IMR-90 (cell line): ENCODE results near the gene PRR5L. TPM values are rescaled to one million over a fixed set of nuclear protein-coding genes. Genes with fewer than 3 reads are reported as not detected.

Source experiments
- ATAC-seq: fragments of 200-7000 bp; cut with Tn5 transposase; 2 replicates; pipeline ENCODE4 v1.9.1; 2020; ENCODE audit warnings: low read depth, mild to moderate bottlenecking, moderate library complexity
- BruUV-seq: library from RNA; stranded (reverse); fragments of 400-500 nt; replicated peaks from 2 replicates; lab custom pipeline; 2021; lab: Mats Ljungman, UMichigan
- CTCF ChIA-PET: fragments of 300-600 bp; formaldehyde crosslinking; extraction: SDS; loops from one replicate; lab custom pipeline; 2021; ENCODE audit warnings: antibody characterized with exemption; lab: Yijun Ruan, JAX
- POLR2A ChIA-PET: fragments of 300-600 bp; sonication (Branson Sonifier 250); formaldehyde crosslinking; loops from one replicate; lab custom pipeline; 2022; ENCODE audit warnings: antibody characterized with exemption; ENCODE audit not compliant: unreplicated experiment; lab: Charles Lee
- DNase-seq: peaks from one replicate; pipeline ENCODE4 v3.0.0; 2013
- H2AFZ ChIP-seq: replicated peaks from 2 replicates; pipeline ENCODE3; 2013; ENCODE audit warnings: low read length, mild to moderate bottlenecking; ENCODE audit not compliant: poor library complexity
- H2AK5ac ChIP-seq: 2 replicates; pipeline ENCODE4 v1.6.1; 2013; ENCODE audit warnings: low read depth, low read length, inconsistent platforms
- H2AK9ac ChIP-seq: replicated peaks from 2 replicates; pipeline ENCODE3; 2013; ENCODE audit warnings: mild to moderate bottlenecking, low read depth, low read length, moderate library complexity; ENCODE audit not compliant: poor library complexity
- H2BK120ac ChIP-seq: 2 replicates; pipeline ENCODE4 v1.6.1; 2013; ENCODE audit warnings: low read depth, low read length, inconsistent platforms
- H2BK15ac ChIP-seq: 3 replicates; pipeline ENCODE4 v1.6.1; 2013; ENCODE audit warnings: low read depth, low read length, inconsistent platforms
- H2BK20ac ChIP-seq: 2 replicates; pipeline ENCODE4 v1.6.1; 2013; ENCODE audit warnings: low read depth, mild to moderate bottlenecking, inconsistent platforms, low read length, moderate library complexity
- H2BK5ac ChIP-seq: 2 replicates; pipeline ENCODE4 v1.6.1; 2013; ENCODE audit warnings: mild to moderate bottlenecking, low read depth, low read length, inconsistent platforms; ENCODE audit not compliant: poor library complexity, severe bottlenecking
- H3K14ac ChIP-seq: replicated peaks from 2 replicates; pipeline ENCODE4 v1.6.1; 2013; ENCODE audit warnings: low read depth, low read length, inconsistent platforms
- H3K18ac ChIP-seq: 2 replicates; pipeline ENCODE4 v1.6.1; 2013; ENCODE audit warnings: low read depth, low read length, control low read depth
- H3K23ac ChIP-seq: 2 replicates; pipeline ENCODE4 v1.6.1; 2013; ENCODE audit warnings: low read depth, low read length, inconsistent platforms
- H3K27ac ChIP-seq: 2 replicates; pipeline ENCODE4 v1.5.1; 2013; ENCODE audit warnings: mild to moderate bottlenecking, control low read depth, low read length; ENCODE audit not compliant: insufficient read depth
- H3K27me3 ChIP-seq: 2 replicates; pipeline ENCODE4 v1.6.1; 2013; ENCODE audit warnings: low read length; ENCODE audit not compliant: control insufficient read depth, insufficient read depth
- H3K36me3 ChIP-seq: 2 replicates; pipeline ENCODE4 v1.6.1; 2013; ENCODE audit warnings: low read length, mixed read lengths; ENCODE audit not compliant: control insufficient read depth, insufficient read depth
- H3K4ac ChIP-seq: 2 replicates; pipeline ENCODE4 v1.6.1; 2013; ENCODE audit warnings: low read depth, low read length, inconsistent platforms
- H3K4me1 ChIP-seq: 2 replicates; pipeline ENCODE4 v1.6.1; 2013; ENCODE audit warnings: low read length, mixed read lengths; ENCODE audit not compliant: control insufficient read depth, insufficient read depth
- H3K4me2 ChIP-seq: 2 replicates; pipeline ENCODE4 v1.6.1; 2013; ENCODE audit warnings: low read depth, mild to moderate bottlenecking, control low read depth, low read length, moderate library complexity
- H3K4me3 ChIP-seq: 2 replicates; pipeline ENCODE4 v1.5.1; 2013; ENCODE audit warnings: low read depth, mild to moderate bottlenecking, control low read depth, low read length, moderate library complexity; ENCODE audit not compliant: insufficient read depth
- H3K56ac ChIP-seq: 2 replicates; pipeline ENCODE4 v1.6.1; 2013; ENCODE audit warnings: low read length, inconsistent platforms; ENCODE audit not compliant: insufficient read depth; ENCODE audit errors: extremely low read depth
- H3K79me1 ChIP-seq, 2 experiments: 2 replicates each; pipeline ENCODE4 v1.6.1; 2013; ENCODE audit warnings: low read length in 2 of 2, inconsistent platforms in 1 of 2, low read depth in 1 of 2
- H3K9ac ChIP-seq: 2 replicates; pipeline ENCODE4 v1.6.1; 2013; ENCODE audit warnings: low read depth, low read length, control low read depth
- H3K9me1 ChIP-seq: 2 replicates; pipeline ENCODE4 v1.6.1; 2013; ENCODE audit warnings: low read length, inconsistent platforms; ENCODE audit not compliant: insufficient read depth
- H3K9me3 ChIP-seq: 2 replicates; pipeline ENCODE4 v1.6.1; 2013; ENCODE audit warnings: low read length; ENCODE audit not compliant: control insufficient read depth, insufficient read depth
- H4K20me1 ChIP-seq: 2 replicates; pipeline ENCODE4 v1.6.1; 2013; ENCODE audit warnings: low read length, inconsistent platforms; ENCODE audit not compliant: insufficient read depth
- H4K5ac ChIP-seq: 2 replicates; pipeline ENCODE4 v1.6.1; 2013; ENCODE audit warnings: mild to moderate bottlenecking, low read depth, low read length, control low read depth
- H4K8ac ChIP-seq, 2 experiments: 2 replicates each; pipeline ENCODE4 v1.6.1; 2013; ENCODE audit warnings: low read depth in 2 of 2, low read length in 2 of 2, control low read depth in 1 of 2, inconsistent platforms in 1 of 2
- H4K91ac ChIP-seq: 2 replicates; pipeline ENCODE4 v1.6.1; 2013; ENCODE audit warnings: low read depth, low read length, inconsistent platforms; ENCODE audit not compliant: insufficient read depth
- BHLHE40 ChIP-seq: fragments of 150-350 bp; IDR thresholded peaks from 2 replicates; pipeline ENCODE4 v1.6.1; 2016; ENCODE audit warnings: mild to moderate bottlenecking, low read depth, low read length
- CEBPB ChIP-seq: IDR thresholded peaks from 2 replicates; pipeline ENCODE4 v1.6.1; 2012; ENCODE audit warnings: low read depth, low read length, improper control_type of control experiment
- CHD1 ChIP-seq: IDR thresholded peaks from 2 replicates; pipeline ENCODE4 v1.6.1; 2012; ENCODE audit warnings: low read depth, low read length, improper control_type of control experiment
- MAFK ChIP-seq: IDR thresholded peaks from 2 replicates; pipeline ENCODE4 v1.6.1; 2012; ENCODE audit warnings: low read depth, low read length, improper control_type of control experiment
- MXI1 ChIP-seq: IDR thresholded peaks from 2 replicates; pipeline ENCODE4 v1.6.1; 2012; ENCODE audit warnings: low read depth, mild to moderate bottlenecking, low read length, moderate library complexity, borderline replicate concordance
- POLR2A ChIP-seq: IDR thresholded peaks from 2 replicates; pipeline ENCODE4 v1.6.1; 2012; ENCODE audit warnings: mild to moderate bottlenecking, low read depth, low read length
- RAD21 ChIP-seq: IDR thresholded peaks from 2 replicates; pipeline ENCODE4 v1.6.1; 2012; ENCODE audit warnings: low read length, improper control_type of control experiment
- SMC3 ChIP-seq: fragments of 150-350 bp; IDR thresholded peaks from 2 replicates; pipeline ENCODE4 v1.6.1; 2016; ENCODE audit warnings: low read depth, mild to moderate bottlenecking, antibody characterized with exemption, low read length, moderate library complexity
- WGBS, 2 experiments: methylation state at CpG; one replicate each; pipeline versions ENCODE4 v1.1.5 to v1.1.7; 2013; ENCODE audit warnings: missing lambda C conversion rate in 2 of 2; ENCODE audit not compliant: insufficient read length in 1 of 2; ENCODE audit errors: extremely low coverage in 2 of 2; 5-methylcytosine and 5-hydroxymethylcytosine counted together
- dilution Hi-C: fragments of 300-500 bp; cut with HindIII; formaldehyde crosslinking; loops from one replicate; pipeline ENCODE4 v1.14.3; 2018; ENCODE audit warnings: low sequenced_read_pairs; ENCODE audit not compliant: unreplicated experiment
- in situ Hi-C: fragments of 300-500 bp; cut with MboI; formaldehyde crosslinking; loops from 3 replicates; pipeline ENCODE4 v1.14.3; 2019; ENCODE audit warnings: low sequenced_read_pairs, inconsistent platforms, mixed read lengths
- intact Hi-C: fragments of 100-400 bp; cut with micrococcal nuclease; formaldehyde crosslinking; loops from 2 replicates; pipeline ENCODE4 v1.10.0; 2022
- polyA plus RNA-seq, 3 experiments: library from polyadenylated mRNA; depleted of rRNA; stranded (reverse); fragments of >200 nt; gene quantifications; 2 replicates each; pipeline ENCODE4 v1.2.3, GENCODE V29; 2012; ENCODE audit warnings: low replicate concordance in 1 of 3
- total RNA-seq: library from RNA; depleted of rRNA; stranded (reverse); fragments of >200 nt; gene quantifications from 2 replicates; pipeline ENCODE4 v1.2.3, GENCODE V29; 2012
- TF ChIP-seq, protein P1 (sequence below): conservative IDR thresholded peaks from 2 replicates; pipeline ENCODE4 v1.5.1; 2012; ENCODE audit warnings: mild to moderate bottlenecking, low read depth, low read length, improper control_type of control experiment
- TF ChIP-seq, protein P2 (sequence below): fragments of 150-350 bp; IDR thresholded peaks from 2 replicates; pipeline ENCODE4 v1.6.1; 2017; ENCODE audit warnings: mild to moderate bottlenecking, antibody characterized with exemption, low read length, low read depth
- TF ChIP-seq, protein P3 (sequence below): fragments of 150-350 bp; IDR thresholded peaks from 2 replicates; pipeline ENCODE4 v1.6.1; 2016; ENCODE audit warnings: low read depth, mild to moderate bottlenecking, low read length, moderate library complexity, borderline replicate concordance

PRR5L gene
- total and polyA plus RNA-seq, 2 of the 4 experiments (the other 2 are of a cell fraction) = 2.9 to 3.6 TPM

DNA sequence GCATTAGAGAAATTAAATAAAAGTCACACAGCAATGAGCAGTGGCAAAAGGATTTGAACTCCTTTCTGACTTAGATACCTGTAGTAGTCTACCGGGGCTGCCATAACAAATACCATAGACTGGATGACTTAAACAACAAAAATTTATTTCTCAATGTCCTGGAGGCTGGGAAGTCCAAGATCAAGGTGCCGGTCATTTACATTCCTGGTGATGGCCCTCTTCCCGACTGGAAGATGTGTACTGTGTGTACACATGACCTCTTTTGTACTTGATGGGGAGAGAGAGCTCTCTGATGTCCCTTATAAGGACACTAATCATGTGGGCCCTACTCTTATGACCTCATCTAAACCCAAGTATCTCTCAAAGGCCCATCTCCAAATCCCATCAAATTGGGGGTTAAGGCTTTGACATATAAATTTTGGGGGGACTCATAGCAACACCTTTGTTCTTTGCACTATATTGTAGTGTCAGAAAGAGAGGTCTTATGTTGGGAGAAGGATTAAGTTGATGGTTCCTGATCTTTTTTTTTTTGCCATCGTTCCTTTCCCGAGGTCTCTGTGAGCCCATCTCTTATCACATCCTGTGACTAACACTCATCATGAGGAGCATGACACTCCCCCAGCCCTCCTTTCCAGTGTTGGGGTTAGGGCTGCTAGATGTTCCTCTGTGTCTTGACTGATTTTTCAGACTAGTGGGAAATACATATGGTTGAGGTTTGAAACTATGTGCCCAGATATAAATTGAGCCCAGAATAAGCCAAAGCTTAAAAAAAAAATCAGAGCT lies 109.7 kb downstream of the PRR5L start:
- peaks cover 30% of the 10 kb centered on the region for H3K9me1 ChIP-seq
- H4K5ac ChIP-seq = no peak overlapping the region
- no peak overlapping the region for H3K9ac ChIP-seq
- no peak overlapping the region for H2AFZ ChIP-seq
- no peak overlapping the region for H3K4me2 ChIP-seq
- in situ Hi-C loops = no loop called here
- peak overlapping the region; percentile 34; the same call in 1 of the 2 replicates for H3K18ac ChIP-seq
- H3K9me3 ChIP-seq = no peaks in the 10 kb centered on the region
- H3K27me3 ChIP-seq = no peaks in the 10 kb centered on the region
- H3K27ac ChIP-seq = no peak overlapping the region
- POLR2A ChIA-PET = interaction anchor here (0.6 kb wide), 1 partner anchor 50 kb away, joined by 10 read pairs; no protein-coding TSS in a partner anchor
- no peak overlapping the region for H3K4ac ChIP-seq
- TF ChIP-seq, protein P1, sequence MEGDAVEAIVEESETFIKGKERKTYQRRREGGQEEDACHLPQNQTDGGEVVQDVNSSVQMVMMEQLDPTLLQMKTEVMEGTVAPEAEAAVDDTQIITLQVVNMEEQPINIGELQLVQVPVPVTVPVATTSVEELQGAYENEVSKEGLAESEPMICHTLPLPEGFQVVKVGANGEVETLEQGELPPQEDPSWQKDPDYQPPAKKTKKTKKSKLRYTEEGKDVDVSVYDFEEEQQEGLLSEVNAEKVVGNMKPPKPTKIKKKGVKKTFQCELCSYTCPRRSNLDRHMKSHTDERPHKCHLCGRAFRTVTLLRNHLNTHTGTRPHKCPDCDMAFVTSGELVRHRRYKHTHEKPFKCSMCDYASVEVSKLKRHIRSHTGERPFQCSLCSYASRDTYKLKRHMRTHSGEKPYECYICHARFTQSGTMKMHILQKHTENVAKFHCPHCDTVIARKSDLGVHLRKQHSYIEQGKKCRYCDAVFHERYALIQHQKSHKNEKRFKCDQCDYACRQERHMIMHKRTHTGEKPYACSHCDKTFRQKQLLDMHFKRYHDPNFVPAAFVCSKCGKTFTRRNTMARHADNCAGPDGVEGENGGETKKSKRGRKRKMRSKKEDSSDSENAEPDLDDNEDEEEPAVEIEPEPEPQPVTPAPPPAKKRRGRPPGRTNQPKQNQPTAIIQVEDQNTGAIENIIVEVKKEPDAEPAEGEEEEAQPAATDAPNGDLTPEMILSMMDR = no peak
- TF ChIP-seq, protein P2, sequence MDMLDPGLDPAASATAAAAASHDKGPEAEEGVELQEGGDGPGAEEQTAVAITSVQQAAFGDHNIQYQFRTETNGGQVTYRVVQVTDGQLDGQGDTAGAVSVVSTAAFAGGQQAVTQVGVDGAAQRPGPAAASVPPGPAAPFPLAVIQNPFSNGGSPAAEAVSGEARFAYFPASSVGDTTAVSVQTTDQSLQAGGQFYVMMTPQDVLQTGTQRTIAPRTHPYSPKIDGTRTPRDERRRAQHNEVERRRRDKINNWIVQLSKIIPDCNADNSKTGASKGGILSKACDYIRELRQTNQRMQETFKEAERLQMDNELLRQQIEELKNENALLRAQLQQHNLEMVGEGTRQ = no peak
- TF ChIP-seq, protein P3, sequence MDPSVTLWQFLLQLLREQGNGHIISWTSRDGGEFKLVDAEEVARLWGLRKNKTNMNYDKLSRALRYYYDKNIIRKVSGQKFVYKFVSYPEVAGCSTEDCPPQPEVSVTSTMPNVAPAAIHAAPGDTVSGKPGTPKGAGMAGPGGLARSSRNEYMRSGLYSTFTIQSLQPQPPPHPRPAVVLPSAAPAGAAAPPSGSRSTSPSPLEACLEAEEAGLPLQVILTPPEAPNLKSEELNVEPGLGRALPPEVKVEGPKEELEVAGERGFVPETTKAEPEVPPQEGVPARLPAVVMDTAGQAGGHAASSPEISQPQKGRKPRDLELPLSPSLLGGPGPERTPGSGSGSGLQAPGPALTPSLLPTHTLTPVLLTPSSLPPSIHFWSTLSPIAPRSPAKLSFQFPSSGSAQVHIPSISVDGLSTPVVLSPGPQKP = no peak
- TF ChIP-seq BHLHE40 (no peak), MAFK (no peak), CEBPB (no peak), POLR2A (no peak), RAD21 (no peak), CHD1 (no peak), MXI1 (no peak), SMC3 (no peak)
- H4K91ac ChIP-seq = no peak overlapping the region
- no peak overlapping the region for H3K23ac ChIP-seq
- no peak overlapping the region; the same call in 1 of the 2 replicates for H2BK20ac ChIP-seq
- no peak overlapping the region for H2AK9ac ChIP-seq
- H3K4me1 ChIP-seq = peaks cover 22% of the 10 kb centered on the region
- no TSS peak for BruUV-seq
- H4K8ac ChIP-seq = no peak overlapping the region
- H3K79me1 ChIP-seq = peaks cover 0 to 14% of the 10 kb centered on the region in 2 experiments; a peak in 1 of 4 replicates
- no peak overlapping the region for H2BK5ac ChIP-seq
- ATAC-seq (no peak), DNase-seq (no peak)
- WGBS, 2 experiments = no CpG with 5 or more reads among the region's 5 CpGs
- dilution Hi-C loops = no loop called here
- peak overlapping the region; percentile 87; the same call in 1 of the 2 replicates for H2AK5ac ChIP-seq
- H3K14ac ChIP-seq = peak overlapping the region; percentile 65; the same call in 1 of the 2 replicates
- H4K20me1 ChIP-seq = no peaks in the 10 kb centered on the region; the same call in 1 of the 2 replicates
- peak overlapping the region; percentile 47; the same call in 2 of the 3 replicates for H2BK15ac ChIP-seq
- H3K56ac ChIP-seq = no peak overlapping the region
- intact Hi-C loops = no loop called here
- no peaks in the 10 kb centered on the region for H3K36me3 ChIP-seq
- no peak overlapping the region; the same call in 1 of the 2 replicates for H2BK120ac ChIP-seq
- CTCF ChIA-PET = no interaction called here
- no peak overlapping the region for H3K4me3 ChIP-seq
